ENCODE measurements around the gene SYMPK.
A peak's percentile ranks its signal among the peaks of the same experiment; 100 is the strongest.
"Not testable (repeated sequence)": the region's sequence is repeated elsewhere in the genome, so short reads cannot be mapped to it uniquely, and the experiment has no call there.

The SYMPK gene

GRCh38 chr19:45862564-45863334 lies at the start of gene SYMPK:
TSS of gene SYMPK (minus strand) at chr19:45863147. CDS start at chr19:45854495, 8,652 bp downstream.
- DNase-seq (ENCODE audit: low read depth in 2 of 2, low spot score in 1 of 2), result peak; percentile 95 to 98

GRCh38 chr19:45911291-45911690 lies 48.3 kb upstream of the SYMPK start:
- no peak for DNase-seq (ENCODE audit: low read depth in 2 of 2, low spot score in 1 of 2)

- DNase-seq (ENCODE audit: low read depth in 2 of 2, low spot score in 1 of 2), result no peak
Observed at GRCh38 chr19:45908956-45909355, 46.0 kb upstream of the SYMPK start.

GRCh38 chr19:45906221-45906620 lies 43.3 kb upstream of the SYMPK start:
- DNase-seq (ENCODE audit: low read depth in 2 of 2, low spot score in 1 of 2), result no peak

DNA sequence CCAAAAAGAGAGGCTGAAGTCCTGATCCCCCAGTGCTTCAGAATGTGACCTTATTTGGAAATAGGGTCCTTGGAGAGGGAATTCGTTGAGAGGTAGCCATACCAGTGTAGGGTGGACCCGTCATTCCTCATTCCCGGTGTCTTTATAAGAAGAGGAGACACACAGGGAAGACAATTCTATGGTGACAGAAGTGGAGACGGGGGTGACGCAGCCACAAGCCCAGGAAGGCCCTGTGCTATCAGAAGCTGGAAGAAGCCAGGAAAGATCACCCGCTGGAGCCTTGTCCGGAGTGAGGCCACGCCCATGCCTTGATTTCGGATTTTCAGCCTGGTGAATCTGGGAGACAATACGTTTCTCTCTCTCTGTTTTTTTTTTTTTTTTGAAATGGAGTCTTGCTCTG lies 42.1 kb upstream of the SYMPK start:
- DNase-seq (ENCODE audit: low read depth in 2 of 2, low spot score in 1 of 2), result no peak

GRCh38 chr19:45902651-45903625 lies 40.0 kb upstream of the SYMPK start:
- peak; percentile 97 to 99 for DNase-seq (ENCODE audit: low read depth in 2 of 2, low spot score in 1 of 2)

DNA sequence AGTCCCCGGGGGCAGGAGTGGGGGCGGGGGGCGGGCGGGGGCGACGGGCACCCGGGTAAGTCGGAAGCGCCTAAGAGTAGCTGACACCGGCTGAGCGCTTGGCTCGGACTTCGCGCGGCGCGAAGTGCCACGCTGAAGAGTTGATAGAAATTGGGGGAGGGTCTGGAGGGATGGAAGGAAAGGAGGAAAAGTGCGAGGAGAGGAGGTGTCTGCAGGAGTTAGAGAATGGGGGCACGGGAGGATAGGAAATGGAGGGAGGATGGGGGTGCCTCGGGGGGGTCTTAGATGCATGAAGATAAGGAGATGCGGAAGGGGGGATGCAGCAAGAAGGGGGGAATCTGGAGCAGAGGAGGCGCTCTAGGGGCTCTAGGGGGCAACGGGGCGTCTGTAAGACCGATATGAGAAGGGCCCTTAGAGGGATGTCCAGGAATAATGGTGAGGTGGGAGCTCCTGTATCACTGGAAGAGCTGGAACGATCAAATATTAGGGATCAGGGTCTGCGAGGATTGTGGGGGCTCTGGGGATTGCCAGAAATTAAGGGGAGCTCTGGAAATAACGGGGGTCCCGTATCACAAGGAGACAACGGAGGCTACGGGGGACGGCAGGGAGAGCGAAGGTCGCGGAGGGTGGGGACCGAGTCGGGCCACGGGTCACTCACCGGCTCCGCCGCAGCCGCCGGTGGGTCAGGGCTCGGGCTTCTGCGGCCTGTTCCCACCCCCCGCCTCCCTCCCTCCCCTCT lies 39.1 kb upstream of the SYMPK start, which contains the start of gene MYPOP:
TSS of gene MYPOP (minus strand) at position 702 of the 739 bp plus-strand sequence. CDS start 840 bp downstream, outside the sequence.
- DNase-seq (ENCODE audit: low read depth in 2 of 2, low spot score in 1 of 2), result no peak

GRCh38 chr19:45901432-45901911 lies 38.5 kb upstream of the SYMPK start:
- no peak for DNase-seq (ENCODE audit: low read depth in 2 of 2, low spot score in 1 of 2)

- DNase-seq (ENCODE audit: low read depth in 2 of 2, low spot score in 1 of 2), result no peak
Observed at GRCh38 chr19:45900738-45901431, 37.9 kb upstream of the SYMPK start.

GRCh38 chr19:45899919-45900589 lies 37.1 kb upstream of the SYMPK start:
- DNase-seq (ENCODE audit: low read depth in 2 of 2, low spot score in 1 of 2), result no peak

- no peak for DNase-seq (ENCODE audit: low read depth in 2 of 2, low spot score in 1 of 2)
Observed at GRCh38 chr19:45899253-45899652, 36.3 kb upstream of the SYMPK start.

- DNase-seq (ENCODE audit: low read depth in 2 of 2, low spot score in 1 of 2), result no peak
Observed at GRCh38 chr19:45897261-45897812, 34.4 kb upstream of the SYMPK start.

DNA sequence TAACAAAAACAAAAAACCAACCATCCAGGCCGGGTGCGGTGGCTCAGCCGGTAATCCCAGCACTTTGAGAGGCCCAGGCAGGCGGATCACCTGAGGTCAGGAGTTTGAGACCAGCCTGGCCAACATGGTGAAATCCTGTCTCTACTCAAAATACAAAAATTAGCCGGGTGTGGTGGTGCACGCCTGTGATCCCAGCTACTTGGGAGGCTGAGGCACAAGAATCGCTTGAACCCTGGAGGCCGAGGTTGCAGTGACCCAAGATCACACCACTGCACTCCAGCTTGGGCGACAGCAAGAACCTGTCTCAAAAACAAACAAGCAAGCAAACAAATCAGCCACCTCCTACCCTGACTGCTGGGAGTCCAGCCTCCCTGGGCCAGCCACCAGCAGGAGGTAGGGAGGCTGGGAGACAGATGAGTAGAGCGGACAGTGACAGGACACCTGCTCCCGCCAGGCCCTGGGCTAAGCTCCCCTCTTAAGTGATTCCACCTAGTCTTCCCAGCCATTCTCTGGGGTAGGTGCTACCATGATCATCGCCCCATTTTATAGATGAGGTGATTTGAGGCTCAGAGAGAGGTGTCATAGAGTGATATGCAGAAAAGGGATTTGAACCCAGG lies 33.1 kb upstream of the SYMPK start:
- DNase-seq (ENCODE audit: low read depth in 2 of 2, low spot score in 1 of 2), result not testable (repeated sequence)

- DNase-seq (ENCODE audit: low read depth in 2 of 2, low spot score in 1 of 2), result no peak
Observed at GRCh38 chr19:45895519-45895972, 32.6 kb upstream of the SYMPK start.

DNA sequence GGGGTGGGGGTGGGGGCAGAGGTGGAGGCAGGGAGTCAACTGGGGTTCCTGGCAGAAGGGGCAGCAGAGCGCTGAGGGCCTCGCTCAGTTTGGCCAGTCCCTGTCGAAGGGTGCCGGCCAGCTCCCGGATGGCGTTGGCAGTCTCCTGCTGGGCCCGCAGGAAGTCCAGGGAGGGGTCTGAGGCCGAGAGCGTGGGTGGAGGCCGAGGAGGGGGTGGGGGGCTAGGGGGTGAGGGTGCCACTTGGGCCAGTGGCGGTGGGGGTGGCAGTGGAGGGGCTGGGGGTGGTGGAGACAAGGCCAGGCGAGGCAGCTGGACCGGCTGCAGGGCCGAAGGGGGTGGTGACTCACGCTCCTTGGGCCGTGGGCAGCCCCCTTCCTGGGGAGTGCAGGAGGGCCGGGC lies 27.9 kb upstream of the SYMPK start:
- no peak for DNase-seq (ENCODE audit: low read depth in 2 of 2, low spot score in 1 of 2)

DNA sequence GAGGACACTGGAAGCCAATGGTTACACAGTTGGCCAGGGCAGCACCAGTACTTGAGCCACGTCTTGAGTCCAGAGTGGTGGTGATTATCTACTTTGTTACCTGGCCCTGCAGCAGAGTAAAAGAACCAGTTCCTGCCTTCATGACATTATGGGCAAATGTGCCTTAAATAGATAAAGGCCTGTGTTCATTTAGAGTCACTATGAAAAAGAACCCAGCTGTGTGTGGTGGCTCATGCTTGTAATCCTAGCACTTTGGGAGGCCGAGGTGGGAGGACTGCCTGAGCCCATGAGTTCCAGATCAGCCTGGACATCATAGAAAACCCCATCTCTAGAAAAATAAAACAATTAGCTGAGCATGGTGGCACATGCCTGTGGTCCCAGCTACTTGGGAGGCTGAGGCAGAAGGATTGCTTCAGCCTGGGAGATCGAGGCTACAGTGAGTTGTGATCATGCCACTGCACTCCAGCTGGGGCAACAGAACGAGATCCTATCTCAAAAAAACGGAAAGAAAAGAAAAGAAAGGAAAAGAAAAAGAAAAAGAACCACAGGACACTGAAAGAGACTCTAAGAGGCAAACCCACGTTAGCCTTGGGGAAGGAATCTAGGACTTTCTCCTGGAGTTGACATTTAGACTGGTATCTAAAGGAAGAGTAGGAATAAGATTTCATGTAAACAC lies 26.4 kb upstream of the SYMPK start:
- DNase-seq (ENCODE audit: low read depth in 2 of 2, low spot score in 1 of 2), result no peak

DNA sequence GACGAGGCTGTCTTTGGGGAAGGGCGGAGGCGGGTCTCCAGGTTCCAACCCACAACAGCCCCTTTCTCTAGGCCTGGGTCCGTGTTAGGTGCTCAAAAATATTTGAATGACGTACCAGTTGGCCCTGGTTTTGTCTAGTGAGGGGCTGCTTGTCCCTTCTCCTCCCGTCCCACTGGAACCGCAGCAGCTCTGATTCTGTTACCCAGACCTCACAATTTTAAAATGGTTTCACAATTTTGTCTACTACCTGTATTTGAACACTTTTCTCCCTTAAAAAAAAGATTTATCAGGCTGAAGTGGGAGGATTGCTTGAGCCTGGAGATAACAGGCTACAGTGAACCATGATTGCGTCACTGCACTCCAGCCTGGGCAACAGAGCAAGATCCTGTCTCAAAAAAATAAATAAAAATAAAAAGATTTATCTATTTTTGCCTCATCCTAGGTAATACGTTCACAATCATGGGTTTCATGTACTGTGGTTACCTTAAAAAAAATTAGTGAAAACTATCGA lies 24.3 kb upstream of the SYMPK start:
- DNase-seq (ENCODE audit: low read depth in 2 of 2, low spot score in 1 of 2), result no peak
